Measurements from ENCODE around the gene RGS17. TPM values are rescaled to one million over a fixed set of nuclear protein-coding genes. Genes with fewer than 3 reads are reported as not detected.
A peak's percentile ranks its signal among the peaks of the same experiment; 100 is the strongest.
"Not testable (repeated sequence)": the region's sequence is repeated elsewhere in the genome, so short reads cannot be mapped to it uniquely, and the experiment has no call there.

The RGS17 gene
- total RNA-seq, 1 experiment from 2014 or later = 2.9 TPM

DNA sequence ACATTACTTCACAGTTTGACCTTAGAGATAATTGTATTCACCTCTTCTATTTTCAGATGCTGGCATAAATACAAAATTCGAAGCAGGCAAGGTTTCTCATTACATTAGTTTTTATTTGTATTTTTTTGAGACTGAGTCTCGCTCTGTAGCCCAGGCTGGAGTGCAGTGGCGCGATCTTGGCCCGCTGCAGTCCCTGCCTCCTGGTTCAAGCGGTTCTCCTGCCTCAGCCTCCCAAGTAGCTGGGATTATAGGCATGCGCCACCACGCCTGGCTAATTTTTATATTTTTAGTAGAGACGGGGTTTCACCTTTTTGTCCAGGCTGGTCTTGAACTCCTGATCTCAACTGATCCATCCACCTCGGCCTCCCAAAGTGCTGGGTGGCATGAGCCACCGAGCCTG, 145.8 kb downstream of the RGS17 start:
- DNase-seq (ENCODE audit: low spot score) = not testable (repeated sequence)

DNA sequence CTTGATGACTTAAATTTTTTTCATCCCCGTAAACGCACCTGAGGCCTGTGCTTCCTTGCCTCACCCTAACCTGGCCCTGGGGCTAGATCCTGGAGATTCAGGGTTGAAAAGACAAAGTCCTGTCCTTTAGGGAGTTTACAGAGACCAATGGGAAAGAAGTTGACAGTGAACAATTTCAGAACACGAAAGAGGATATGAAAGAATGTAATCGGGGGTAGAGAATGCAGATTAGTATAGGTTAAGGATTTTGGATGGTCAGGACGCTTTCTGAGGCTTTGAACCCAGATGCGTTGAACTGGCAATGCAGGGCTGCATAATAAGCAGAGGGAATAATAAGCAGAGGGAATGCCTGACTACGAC, 146.6 kb downstream of the RGS17 start:
- peak; percentile 14 for DNase-seq (ENCODE audit: low spot score)

DNA sequence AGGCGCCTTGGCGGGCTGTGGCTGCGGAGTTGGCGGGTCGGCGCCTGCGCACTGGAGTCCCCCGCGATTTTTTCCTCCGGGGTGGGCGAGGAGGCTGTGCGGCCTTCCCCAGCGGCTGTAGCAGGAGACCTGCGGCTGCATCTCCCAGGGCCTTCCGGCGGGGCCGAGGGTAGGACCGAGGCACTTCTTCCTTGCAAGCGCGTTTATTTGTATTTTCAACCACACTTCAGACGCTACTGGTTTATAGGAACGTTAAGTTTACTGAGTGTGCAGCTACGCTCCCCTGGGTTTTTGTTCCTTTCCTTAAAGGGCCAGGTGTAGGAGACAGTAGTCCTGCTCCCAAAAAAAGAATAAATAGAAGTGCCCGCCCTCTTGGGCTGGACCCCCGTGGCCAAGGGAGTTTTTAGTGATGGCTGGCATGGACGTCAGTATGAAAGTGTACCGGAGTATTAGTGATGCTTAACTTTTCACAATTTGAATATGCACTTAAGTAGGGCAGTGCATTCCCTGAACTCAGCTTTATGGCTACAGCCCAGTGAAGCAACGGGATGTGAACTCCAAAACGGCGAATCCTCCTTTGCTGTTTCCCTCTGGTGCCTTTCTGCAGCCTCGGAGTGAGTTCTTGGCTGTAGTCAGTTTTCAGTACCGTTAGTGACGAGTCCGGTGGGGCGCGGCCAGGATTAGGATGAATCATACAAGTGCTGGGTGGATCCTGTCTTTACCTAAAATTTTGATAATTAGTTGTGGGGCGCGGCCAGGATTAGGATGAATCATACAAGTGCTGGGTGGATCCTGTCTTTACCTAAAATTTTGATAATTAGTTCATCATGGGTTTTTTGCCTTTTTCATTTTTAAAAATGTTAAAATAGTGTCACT, 147.2 kb downstream of the RGS17 start:
- DNase-seq (ENCODE audit: low spot score) = peak; percentile 83

DNA sequence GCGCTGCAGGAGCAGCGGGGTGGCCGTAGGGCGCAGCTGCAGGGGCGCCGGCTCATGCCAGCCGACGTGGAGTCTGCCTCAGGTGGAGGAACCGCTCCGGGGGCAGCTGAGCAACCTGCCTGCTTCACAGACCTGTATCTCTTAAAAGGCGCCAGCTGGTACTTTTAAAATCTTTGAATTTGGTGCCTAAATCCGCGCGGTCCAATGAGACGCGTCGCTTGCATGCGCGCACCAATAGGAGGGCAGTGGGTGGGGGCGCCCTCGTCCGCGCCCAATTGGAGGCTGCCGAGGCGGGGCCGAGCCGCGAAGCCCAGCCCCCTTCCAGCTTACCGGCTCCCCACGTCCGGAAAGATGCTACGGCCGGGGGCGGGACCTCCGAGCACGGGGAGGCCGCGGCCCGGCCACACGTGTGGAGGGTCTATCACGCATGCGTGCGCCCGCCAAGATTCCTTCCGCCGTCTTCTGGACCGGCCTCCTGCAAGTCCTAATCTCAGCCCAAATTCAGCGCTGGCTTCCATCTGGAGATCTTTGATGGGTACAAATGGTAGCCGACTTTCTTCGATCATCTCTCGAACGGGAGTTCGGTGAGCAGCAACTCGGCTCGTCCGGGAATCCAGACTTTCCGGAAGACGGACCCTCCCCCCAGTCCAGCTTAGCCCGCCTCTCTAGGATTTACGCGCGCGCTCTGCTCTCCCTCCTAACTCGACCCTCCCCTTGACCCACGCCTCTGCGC, 148.0 kb downstream of the RGS17 start, which contains the start of gene FBXO5:
TSS of gene FBXO5 (minus strand) at position 138 of the 733 bp plus-strand sequence. CDS start at position 56, 82 bp downstream.
- DNase-seq (ENCODE audit: low spot score) = peak; percentile 94

DNA sequence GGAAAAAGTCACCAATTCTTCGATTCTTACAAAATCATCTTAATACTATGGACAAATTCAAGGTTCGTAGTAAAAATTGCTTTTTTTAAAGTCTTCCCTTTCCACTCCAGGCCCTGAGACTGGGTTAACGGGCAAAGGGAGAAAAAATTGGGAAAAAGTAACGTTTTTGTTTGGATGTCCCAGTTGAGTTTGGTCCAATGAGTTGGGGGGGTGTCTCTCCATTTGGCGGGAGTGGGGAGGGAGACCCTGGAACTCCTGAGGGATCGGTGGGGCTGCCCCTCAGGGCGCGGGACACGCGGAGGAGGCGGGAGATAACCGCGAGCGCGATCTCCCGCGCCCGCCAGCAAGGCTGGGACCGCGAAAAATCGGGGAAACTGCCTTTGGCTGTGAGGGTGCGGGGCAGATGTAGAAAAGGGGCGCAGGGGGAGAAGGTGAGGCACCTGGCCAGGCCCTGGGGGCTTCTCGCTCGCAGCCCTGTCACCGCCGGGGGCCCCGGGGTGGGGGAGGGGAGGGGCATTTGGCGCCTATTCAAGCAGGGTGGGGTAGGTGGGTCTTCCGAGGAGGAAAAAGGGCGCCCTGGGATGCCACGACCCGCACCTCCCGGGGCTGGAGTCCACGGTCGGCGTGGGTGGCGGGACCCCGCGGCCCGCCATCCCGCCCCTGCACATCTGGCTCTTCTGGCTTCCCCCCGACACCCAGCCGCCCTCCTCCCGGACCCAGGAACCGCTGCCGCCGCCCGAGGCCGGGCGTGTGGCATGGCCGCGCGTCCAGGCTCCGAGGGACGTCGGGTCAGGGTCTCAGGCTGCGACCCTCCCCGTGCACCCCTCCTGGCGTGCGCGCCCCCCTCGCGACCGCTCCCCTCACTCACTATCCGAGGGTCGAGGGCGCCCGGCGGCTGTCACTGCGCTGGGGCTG, 148.8 kb downstream of the RGS17 start:
- DNase-seq (ENCODE audit: low spot score) = no peak

DNA sequence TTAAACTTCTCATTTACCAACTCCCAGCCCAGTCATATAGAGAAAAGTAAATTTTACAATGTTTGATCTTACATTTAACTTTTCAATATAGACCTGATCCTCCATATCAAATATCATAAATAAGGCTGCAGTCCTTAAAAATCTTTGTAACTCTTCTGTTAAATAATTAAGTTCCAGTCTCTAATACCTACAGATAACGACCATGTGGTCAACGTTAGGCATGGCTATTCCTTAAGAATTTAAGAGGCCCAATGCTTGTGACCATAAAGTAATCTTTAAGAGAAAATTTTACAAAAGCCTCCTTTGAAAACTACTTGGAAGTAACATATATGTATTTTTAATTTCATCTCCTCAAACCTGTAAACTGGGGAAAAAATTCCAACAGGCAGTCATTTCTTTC, 149.9 kb downstream of the RGS17 start:
- DNase-seq (ENCODE audit: low spot score) = no peak

DNA sequence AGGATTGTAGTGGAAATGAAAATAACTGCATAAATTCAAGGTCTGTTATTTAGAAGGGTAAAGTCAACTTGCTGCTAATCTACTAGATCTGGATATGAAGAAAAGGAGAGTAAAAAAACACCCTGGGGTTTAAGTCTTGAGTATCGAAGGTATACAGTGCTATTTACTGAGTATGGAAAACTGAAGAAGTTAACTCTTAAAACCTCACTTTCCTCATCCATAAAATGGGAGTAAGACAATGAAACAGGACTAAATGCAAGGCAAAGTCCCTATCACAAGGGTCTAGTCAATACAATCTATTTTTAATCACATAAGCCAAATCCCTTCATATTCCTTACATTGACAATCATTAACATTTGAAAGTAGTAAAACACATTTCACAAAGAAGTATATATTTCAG, 150.4 kb downstream of the RGS17 start:
- no peak for DNase-seq (ENCODE audit: low spot score)

DNA sequence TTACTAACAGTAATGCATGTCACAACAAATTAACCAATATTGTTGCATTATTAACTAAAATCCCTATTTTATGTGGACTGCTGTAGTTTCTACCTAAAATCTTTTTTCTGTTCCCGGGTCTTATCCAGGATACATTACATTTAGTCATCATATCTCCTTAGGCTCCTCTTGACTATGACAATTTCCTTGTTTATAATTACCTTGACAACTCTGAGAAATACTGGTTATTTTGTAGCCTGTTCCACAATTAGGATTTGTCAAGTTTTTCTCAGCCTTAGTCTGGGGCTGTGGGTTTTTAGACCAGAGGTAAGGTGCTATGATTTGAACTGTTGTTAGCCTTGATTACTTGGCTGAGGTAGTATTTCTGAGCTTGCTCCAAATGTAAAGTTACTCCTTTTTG, 152.0 kb downstream of the RGS17 start:
- DNase-seq (ENCODE audit: low spot score) = no peak

DNA sequence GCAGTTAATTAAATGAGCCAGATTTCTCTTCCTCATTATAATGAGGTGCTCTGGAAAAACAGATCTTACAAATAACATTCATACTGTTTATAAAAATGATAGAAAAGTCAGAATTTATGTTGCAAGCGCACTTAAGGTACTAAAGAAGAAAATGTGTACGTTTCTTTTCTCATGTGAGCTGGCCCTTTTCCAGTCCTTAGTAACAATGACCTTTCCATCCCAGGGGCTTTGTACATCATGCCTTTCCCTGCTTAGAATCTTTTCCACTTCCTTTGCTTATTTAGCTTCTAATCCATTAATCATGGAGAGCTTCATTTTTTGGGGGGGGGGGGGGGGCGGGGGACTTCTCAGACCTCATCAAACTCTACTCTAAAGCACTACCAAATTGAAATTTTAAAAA, 153.0 kb downstream of the RGS17 start:
- no peak for DNase-seq (ENCODE audit: low spot score)

DNA sequence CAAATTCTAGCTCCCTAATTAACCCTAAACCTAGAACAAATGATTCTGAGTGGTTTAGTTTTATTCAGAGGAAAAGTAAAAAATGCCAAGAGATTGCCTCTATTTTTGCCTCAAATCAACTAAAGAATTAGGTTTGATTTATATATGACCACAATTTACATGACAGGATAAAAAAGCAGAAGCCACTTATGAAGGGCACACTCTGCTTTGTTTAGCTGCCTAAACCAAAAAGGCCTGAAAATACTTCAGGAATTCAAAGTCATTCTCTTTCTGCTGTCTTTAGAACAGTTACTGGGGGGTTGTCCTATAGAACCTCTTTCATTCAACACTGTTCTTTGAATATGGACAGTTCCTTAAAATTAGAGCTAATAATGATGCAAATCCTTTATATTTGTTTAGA, 153.5 kb downstream of the RGS17 start:
- DNase-seq (ENCODE audit: low spot score) = no peak

DNA sequence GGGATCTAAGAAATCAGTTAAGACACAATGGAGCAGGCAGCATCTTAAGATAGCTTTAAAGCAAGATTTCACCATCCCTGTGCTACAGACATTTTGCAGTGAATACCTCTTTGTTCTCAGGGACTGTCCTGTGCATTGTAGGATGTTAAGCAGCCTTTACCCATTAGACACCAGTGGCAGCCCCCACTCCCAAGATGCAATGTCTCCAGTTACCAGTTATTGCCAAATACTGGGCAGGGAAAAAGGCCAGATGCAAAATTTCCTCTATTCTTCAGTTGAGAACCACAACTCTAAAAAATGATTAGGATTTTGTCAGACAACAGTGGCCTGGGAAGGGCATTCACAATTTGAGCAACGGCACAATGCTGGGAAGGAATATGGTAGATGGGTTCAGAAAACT, 154.3 kb downstream of the RGS17 start:
- no peak for DNase-seq (ENCODE audit: low spot score)

DNA sequence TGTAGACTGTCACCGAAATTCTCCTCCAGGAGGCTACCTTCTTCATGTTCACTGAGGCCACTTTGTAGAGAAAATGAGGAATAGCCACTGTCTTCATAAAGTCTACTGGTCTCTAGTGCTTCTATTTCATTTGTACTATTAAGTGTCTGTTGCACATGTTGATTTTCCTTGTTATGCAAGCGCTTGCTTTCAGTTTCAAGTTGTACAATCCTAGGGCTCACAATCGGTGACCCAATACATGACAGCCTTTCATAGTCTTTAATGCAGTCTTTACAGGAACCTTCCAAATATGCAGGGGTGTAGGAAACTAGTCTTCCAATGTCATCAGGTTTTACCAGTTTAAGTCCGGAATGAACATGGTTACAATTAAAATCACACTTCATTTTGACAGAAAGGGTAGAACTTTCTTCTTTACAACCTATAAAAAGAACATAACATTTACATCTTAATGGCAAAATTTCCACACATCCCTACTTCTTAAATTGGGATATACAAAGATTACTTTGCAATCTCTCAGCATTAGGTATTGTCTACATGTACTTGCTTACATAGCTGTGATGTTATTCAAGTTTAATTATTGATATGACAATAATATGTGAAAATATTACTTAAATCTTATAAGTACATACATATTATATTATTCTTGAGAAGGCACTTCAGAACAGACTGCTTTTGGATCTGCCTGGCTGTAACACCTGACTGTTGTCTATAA, 155.7 kb downstream of the RGS17 start:
- no peak for DNase-seq (ENCODE audit: low spot score)

DNA sequence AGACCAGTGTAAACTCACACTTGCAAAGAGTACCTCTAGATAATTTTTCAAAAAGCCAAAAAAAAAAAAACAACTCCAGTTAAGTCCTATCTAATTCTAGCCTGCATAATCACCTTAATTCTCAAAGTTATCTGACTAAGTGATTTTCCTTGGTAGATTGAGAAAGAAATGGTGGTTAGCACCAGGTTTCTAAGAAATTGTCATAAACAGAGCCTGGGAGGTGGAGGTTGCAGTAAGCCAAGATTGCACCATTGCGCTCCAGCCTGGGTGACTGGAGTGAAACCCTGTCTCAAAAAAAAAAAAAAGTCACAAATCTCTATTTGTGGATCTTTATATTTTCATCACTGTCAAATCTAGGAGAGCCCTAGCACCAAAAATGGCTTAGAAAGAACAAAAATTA, 157.2 kb downstream of the RGS17 start:
- no peak for DNase-seq (ENCODE audit: low spot score)

DNA sequence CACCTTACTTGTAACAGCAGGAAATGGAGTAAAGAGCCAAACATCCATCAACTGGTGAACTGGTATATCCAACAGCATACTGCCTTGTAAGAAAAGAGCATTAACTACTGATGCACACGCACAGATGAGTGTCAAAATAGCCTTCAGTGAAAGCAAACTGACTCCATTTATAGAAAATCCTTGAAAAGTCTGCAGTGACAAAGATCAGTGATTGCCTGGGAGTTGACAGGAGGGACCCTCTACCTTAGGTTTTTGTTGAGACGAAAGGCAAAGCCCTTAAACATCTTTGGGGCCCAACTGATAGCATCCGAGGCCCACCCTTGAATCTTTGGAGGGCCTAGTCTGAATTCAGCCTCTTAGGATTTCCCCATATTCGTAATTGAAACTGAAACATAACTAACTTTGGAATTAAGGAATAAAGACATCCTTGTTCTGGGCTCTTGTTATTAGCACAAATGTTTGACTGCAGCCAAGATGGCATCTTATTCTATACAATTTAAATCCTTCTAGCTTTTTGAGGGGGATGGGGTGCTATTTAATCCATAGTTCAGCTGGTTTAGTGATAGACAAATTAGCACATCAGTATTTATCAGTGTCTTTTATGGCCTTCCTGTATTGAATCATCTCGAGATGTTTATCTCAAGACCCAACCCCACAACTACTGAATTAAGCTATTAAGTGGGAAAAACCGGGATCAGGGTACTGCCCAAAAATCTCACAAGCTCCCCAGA, 161.2 kb downstream of the RGS17 start:
- DNase-seq (ENCODE audit: low spot score) = no peak

DNA sequence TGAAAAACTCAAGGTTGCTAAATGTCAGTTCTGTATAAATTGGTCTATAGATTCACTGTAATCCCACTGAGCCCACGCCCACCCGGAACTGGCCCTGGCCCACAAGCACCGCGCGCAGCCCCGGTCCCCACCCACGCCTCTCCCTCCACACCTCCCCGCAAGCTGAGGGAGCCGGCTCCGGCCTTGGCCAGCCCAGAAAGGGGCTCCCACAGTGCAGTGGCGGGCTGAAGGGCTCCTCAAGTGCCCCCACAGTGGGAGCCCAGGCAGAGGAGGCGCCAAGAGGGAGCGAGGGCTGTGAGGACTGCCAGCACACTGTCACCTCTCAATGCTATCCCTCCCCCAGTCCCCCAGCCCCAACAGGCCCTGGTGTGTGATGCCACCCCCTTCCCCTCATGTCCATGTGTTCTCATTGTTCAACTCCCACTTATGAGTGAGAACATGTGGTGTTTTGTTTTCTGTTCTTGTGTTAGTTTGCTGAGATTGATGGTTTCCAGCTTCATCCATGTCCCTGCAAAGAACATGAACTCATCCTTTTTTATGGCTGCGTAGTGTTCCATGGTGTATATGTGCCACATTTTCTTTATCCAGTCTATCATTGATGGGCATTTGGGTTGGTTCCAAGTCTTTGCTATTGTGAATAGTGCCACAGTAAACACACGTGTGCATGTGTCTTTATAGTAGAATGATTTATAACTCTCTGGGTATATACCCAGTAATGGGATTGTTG, 164.8 kb downstream of the RGS17 start:
- DNase-seq (ENCODE audit: low spot score) = not testable (repeated sequence)

DNA sequence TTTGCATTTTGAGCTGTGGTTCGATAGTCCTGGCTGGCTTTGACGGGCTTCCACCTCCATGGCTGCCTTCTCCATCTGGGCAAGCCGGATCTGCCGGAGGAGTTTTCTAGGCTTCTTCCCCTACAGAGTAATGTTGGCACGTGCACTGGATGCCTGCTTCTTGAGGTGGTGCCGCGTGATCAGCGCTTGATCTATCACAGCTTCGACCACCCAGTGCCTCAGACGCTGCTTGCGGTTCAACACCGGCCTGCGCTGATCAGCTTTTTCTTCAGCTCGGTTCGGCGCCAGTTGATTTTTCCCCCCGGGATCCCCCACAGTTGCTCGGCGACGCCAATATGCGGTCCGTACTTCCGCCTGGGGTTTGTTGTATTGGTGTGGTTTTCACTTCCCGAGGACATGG, 171.7 kb downstream of the RGS17 start:
- no peak for DNase-seq (ENCODE audit: low spot score)

DNA sequence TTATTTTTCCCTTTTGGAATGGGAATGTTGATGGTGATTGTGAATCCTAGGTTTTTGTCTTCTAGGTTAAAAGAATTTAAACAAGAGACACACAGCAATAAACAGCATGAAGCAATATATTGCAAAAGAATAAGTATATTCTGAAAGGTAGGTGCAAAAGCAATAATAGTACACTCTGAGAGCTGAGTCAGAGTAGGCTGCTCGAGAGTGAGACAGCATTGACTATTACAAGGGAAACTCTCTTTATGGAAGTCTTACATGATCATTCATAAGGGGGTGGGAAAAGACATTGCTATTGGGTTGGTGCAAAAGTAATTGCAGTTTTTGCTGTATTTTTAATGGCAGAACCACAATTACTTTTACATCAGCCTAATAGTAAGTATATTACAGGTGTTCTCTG, 173.3 kb downstream of the RGS17 start:
- no peak for DNase-seq (ENCODE audit: low spot score)

All from A172 (cell line).